NCI-H748 (cell line): Measurements from ENCODE around the gene CACNA1E.
A peak's percentile ranks its signal among the peaks of the same experiment; 100 is the strongest.
"Not testable (repeated sequence)": the region's sequence is repeated elsewhere in the genome, so short reads cannot be mapped to it uniquely, and the experiment has no call there.

Experiments
- DNase-seq: peaks from one replicate; lab custom pipeline; 2025; ENCODE audit not compliant: unreplicated experiment; lab: John Stamatoyannopoulos, UW

The CACNA1E gene

GRCh38 chr1:181516706-181517105, 33.4 kb downstream of the CACNA1E start:
- no peak for DNase-seq

- no peak for DNase-seq
These were observed 34.0 kb downstream of the CACNA1E start for GRCh38 chr1:181517181-181517875.

GRCh38 chr1:181518152-181518551, 34.8 kb downstream of the CACNA1E start:
- no peak for DNase-seq

- DNase-seq: no peak
These were observed 39.5 kb downstream of the CACNA1E start for GRCh38 chr1:181522864-181523263.

GRCh38 chr1:181525104-181525721, 41.9 kb downstream of the CACNA1E start:
- no peak for DNase-seq

GRCh38 chr1:181528241-181528640, 44.9 kb downstream of the CACNA1E start:
- not testable (repeated sequence) for DNase-seq

GRCh38 chr1:181531441-181531840, 48.1 kb downstream of the CACNA1E start:
- no peak for DNase-seq

GRCh38 chr1:181531951-181532600, 48.8 kb downstream of the CACNA1E start:
- DNase-seq: peak; percentile 65

- DNase-seq: no peak
These were observed 55.5 kb downstream of the CACNA1E start for GRCh38 chr1:181538836-181539235.

- no peak for DNase-seq
These were observed 58.1 kb downstream of the CACNA1E start for GRCh38 chr1:181541458-181541857.

GRCh38 chr1:181541947-181542346, 58.6 kb downstream of the CACNA1E start:
- DNase-seq: no peak

- DNase-seq: not testable (repeated sequence)
These were observed 59.1 kb downstream of the CACNA1E start for GRCh38 chr1:181542406-181542805.

- DNase-seq: no peak
These were observed 62.1 kb downstream of the CACNA1E start for GRCh38 chr1:181545395-181545794.

- DNase-seq: no peak
These were observed 65.2 kb downstream of the CACNA1E start for GRCh38 chr1:181548497-181548896.

GRCh38 chr1:181551249-181551648, 67.9 kb downstream of the CACNA1E start:
- peak; percentile 61 for DNase-seq

GRCh38 chr1:181551754-181552153, 68.4 kb downstream of the CACNA1E start:
- no peak for DNase-seq

GRCh38 chr1:181554465-181554864, 71.1 kb downstream of the CACNA1E start:
- DNase-seq: no peak

- DNase-seq: no peak
These were observed 73.3 kb downstream of the CACNA1E start for GRCh38 chr1:181556631-181557030.

GRCh38 chr1:181557313-181557712, 74.0 kb downstream of the CACNA1E start:
- DNase-seq: no peak

GRCh38 chr1:181558416-181558815, 75.1 kb downstream of the CACNA1E start:
- no peak for DNase-seq

- no peak for DNase-seq
These were observed 75.8 kb downstream of the CACNA1E start for GRCh38 chr1:181559142-181559541.

- no peak for DNase-seq
These were observed 79.1 kb downstream of the CACNA1E start for GRCh38 chr1:181562395-181562794.
